IMR-90 (cell line): ENCODE results near the gene TANC2. TPM values are rescaled to one million over a fixed set of nuclear protein-coding genes. Genes with fewer than 3 reads are reported as not detected.

ENCODE experiments used
- ATAC-seq: fragments of 200-7000 bp; cut with Tn5 transposase; 2 replicates; pipeline ENCODE4 v1.9.1; 2020; ENCODE audit warnings: low read depth, mild to moderate bottlenecking, moderate library complexity
- BruUV-seq: library from RNA; stranded (reverse); fragments of 400-500 nt; replicated peaks from 2 replicates; lab custom pipeline; 2021; lab: Mats Ljungman, UMichigan
- CTCF ChIA-PET: fragments of 300-600 bp; formaldehyde crosslinking; extraction: SDS; loops from one replicate; lab custom pipeline; 2021; ENCODE audit warnings: antibody characterized with exemption; lab: Yijun Ruan, JAX
- POLR2A ChIA-PET: fragments of 300-600 bp; sonication (Branson Sonifier 250); formaldehyde crosslinking; loops from one replicate; lab custom pipeline; 2022; ENCODE audit warnings: antibody characterized with exemption; ENCODE audit not compliant: unreplicated experiment; lab: Charles Lee
- DNase-seq: peaks from one replicate; pipeline ENCODE4 v3.0.0; 2013
- H2AFZ ChIP-seq: replicated peaks from 2 replicates; pipeline ENCODE3; 2013; ENCODE audit warnings: low read length, mild to moderate bottlenecking; ENCODE audit not compliant: poor library complexity
- H2AK5ac ChIP-seq: 2 replicates; pipeline ENCODE4 v1.6.1; 2013; ENCODE audit warnings: low read depth, low read length, inconsistent platforms
- H2AK9ac ChIP-seq: replicated peaks from 2 replicates; pipeline ENCODE3; 2013; ENCODE audit warnings: mild to moderate bottlenecking, low read depth, low read length, moderate library complexity; ENCODE audit not compliant: poor library complexity
- H2BK120ac ChIP-seq: 2 replicates; pipeline ENCODE4 v1.6.1; 2013; ENCODE audit warnings: low read depth, low read length, inconsistent platforms
- H2BK15ac ChIP-seq: 3 replicates; pipeline ENCODE4 v1.6.1; 2013; ENCODE audit warnings: low read depth, low read length, inconsistent platforms
- H2BK20ac ChIP-seq: 2 replicates; pipeline ENCODE4 v1.6.1; 2013; ENCODE audit warnings: low read depth, mild to moderate bottlenecking, inconsistent platforms, low read length, moderate library complexity
- H2BK5ac ChIP-seq: 2 replicates; pipeline ENCODE4 v1.6.1; 2013; ENCODE audit warnings: mild to moderate bottlenecking, low read depth, low read length, inconsistent platforms; ENCODE audit not compliant: poor library complexity, severe bottlenecking
- H3K14ac ChIP-seq: replicated peaks from 2 replicates; pipeline ENCODE4 v1.6.1; 2013; ENCODE audit warnings: low read depth, low read length, inconsistent platforms
- H3K18ac ChIP-seq: 2 replicates; pipeline ENCODE4 v1.6.1; 2013; ENCODE audit warnings: low read depth, low read length, control low read depth
- H3K23ac ChIP-seq: 2 replicates; pipeline ENCODE4 v1.6.1; 2013; ENCODE audit warnings: low read depth, low read length, inconsistent platforms
- H3K27ac ChIP-seq: 2 replicates; pipeline ENCODE4 v1.5.1; 2013; ENCODE audit warnings: mild to moderate bottlenecking, control low read depth, low read length; ENCODE audit not compliant: insufficient read depth
- H3K27me3 ChIP-seq: 2 replicates; pipeline ENCODE4 v1.6.1; 2013; ENCODE audit warnings: low read length; ENCODE audit not compliant: control insufficient read depth, insufficient read depth
- H3K36me3 ChIP-seq: 2 replicates; pipeline ENCODE4 v1.6.1; 2013; ENCODE audit warnings: low read length, mixed read lengths; ENCODE audit not compliant: control insufficient read depth, insufficient read depth
- H3K4ac ChIP-seq: 2 replicates; pipeline ENCODE4 v1.6.1; 2013; ENCODE audit warnings: low read depth, low read length, inconsistent platforms
- H3K4me1 ChIP-seq: 2 replicates; pipeline ENCODE4 v1.6.1; 2013; ENCODE audit warnings: low read length, mixed read lengths; ENCODE audit not compliant: control insufficient read depth, insufficient read depth
- H3K4me2 ChIP-seq: 2 replicates; pipeline ENCODE4 v1.6.1; 2013; ENCODE audit warnings: low read depth, mild to moderate bottlenecking, control low read depth, low read length, moderate library complexity
- H3K4me3 ChIP-seq: 2 replicates; pipeline ENCODE4 v1.5.1; 2013; ENCODE audit warnings: low read depth, mild to moderate bottlenecking, control low read depth, low read length, moderate library complexity; ENCODE audit not compliant: insufficient read depth
- H3K56ac ChIP-seq: 2 replicates; pipeline ENCODE4 v1.6.1; 2013; ENCODE audit warnings: low read length, inconsistent platforms; ENCODE audit not compliant: insufficient read depth; ENCODE audit errors: extremely low read depth
- H3K79me1 ChIP-seq, 2 experiments: 2 replicates each; pipeline ENCODE4 v1.6.1; 2013; ENCODE audit warnings: low read length in 2 of 2, inconsistent platforms in 1 of 2, low read depth in 1 of 2
- H3K9ac ChIP-seq: 2 replicates; pipeline ENCODE4 v1.6.1; 2013; ENCODE audit warnings: low read depth, low read length, control low read depth
- H3K9me1 ChIP-seq: 2 replicates; pipeline ENCODE4 v1.6.1; 2013; ENCODE audit warnings: low read length, inconsistent platforms; ENCODE audit not compliant: insufficient read depth
- H3K9me3 ChIP-seq: 2 replicates; pipeline ENCODE4 v1.6.1; 2013; ENCODE audit warnings: low read length; ENCODE audit not compliant: control insufficient read depth, insufficient read depth
- H4K20me1 ChIP-seq: 2 replicates; pipeline ENCODE4 v1.6.1; 2013; ENCODE audit warnings: low read length, inconsistent platforms; ENCODE audit not compliant: insufficient read depth
- H4K5ac ChIP-seq: 2 replicates; pipeline ENCODE4 v1.6.1; 2013; ENCODE audit warnings: mild to moderate bottlenecking, low read depth, low read length, control low read depth
- H4K8ac ChIP-seq, 2 experiments: 2 replicates each; pipeline ENCODE4 v1.6.1; 2013; ENCODE audit warnings: low read depth in 2 of 2, low read length in 2 of 2, control low read depth in 1 of 2, inconsistent platforms in 1 of 2
- H4K91ac ChIP-seq: 2 replicates; pipeline ENCODE4 v1.6.1; 2013; ENCODE audit warnings: low read depth, low read length, inconsistent platforms; ENCODE audit not compliant: insufficient read depth
- CEBPB ChIP-seq: IDR thresholded peaks from 2 replicates; pipeline ENCODE4 v1.6.1; 2012; ENCODE audit warnings: low read depth, low read length, improper control_type of control experiment
- CHD1 ChIP-seq: IDR thresholded peaks from 2 replicates; pipeline ENCODE4 v1.6.1; 2012; ENCODE audit warnings: low read depth, low read length, improper control_type of control experiment
- MAFK ChIP-seq: IDR thresholded peaks from 2 replicates; pipeline ENCODE4 v1.6.1; 2012; ENCODE audit warnings: low read depth, low read length, improper control_type of control experiment
- RCOR1 ChIP-seq: IDR thresholded peaks from 2 replicates; pipeline ENCODE4 v1.6.1; 2012; ENCODE audit warnings: mild to moderate bottlenecking, low read length, improper control_type of control experiment; ENCODE audit not compliant: insufficient replicate concordance
- SMC3 ChIP-seq: fragments of 150-350 bp; IDR thresholded peaks from 2 replicates; pipeline ENCODE4 v1.6.1; 2016; ENCODE audit warnings: low read depth, mild to moderate bottlenecking, antibody characterized with exemption, low read length, moderate library complexity
- WGBS, 2 experiments: methylation state at CpG; one replicate each; pipeline versions ENCODE4 v1.1.5 to v1.1.7; 2013; ENCODE audit warnings: missing lambda C conversion rate in 2 of 2; ENCODE audit not compliant: insufficient read length in 1 of 2; ENCODE audit errors: extremely low coverage in 2 of 2; 5-methylcytosine and 5-hydroxymethylcytosine counted together
- dilution Hi-C: fragments of 300-500 bp; cut with HindIII; formaldehyde crosslinking; loops from one replicate; pipeline ENCODE4 v1.14.3; 2018; ENCODE audit warnings: low sequenced_read_pairs; ENCODE audit not compliant: unreplicated experiment
- in situ Hi-C: fragments of 300-500 bp; cut with MboI; formaldehyde crosslinking; loops from 3 replicates; pipeline ENCODE4 v1.14.3; 2019; ENCODE audit warnings: low sequenced_read_pairs, inconsistent platforms, mixed read lengths
- intact Hi-C: fragments of 100-400 bp; cut with micrococcal nuclease; formaldehyde crosslinking; loops from 2 replicates; pipeline ENCODE4 v1.10.0; 2022
- polyA plus RNA-seq, 3 experiments: library from polyadenylated mRNA; depleted of rRNA; stranded (reverse); fragments of >200 nt; gene quantifications; 2 replicates each; pipeline ENCODE4 v1.2.3, GENCODE V29; 2012; ENCODE audit warnings: low replicate concordance in 1 of 3
- total RNA-seq: library from RNA; depleted of rRNA; stranded (reverse); fragments of >200 nt; gene quantifications from 2 replicates; pipeline ENCODE4 v1.2.3, GENCODE V29; 2012

TANC2 gene
- total and polyA plus RNA-seq, 2 of the 4 experiments (the other 2 are of a cell fraction), result 20.6 to 41.4 TPM

- H4K5ac ChIP-seq, result no peak overlapping the region
- H3K36me3 ChIP-seq, result no peaks in the 10 kb centered on the region
- CTCF ChIA-PET, result no interaction called here
- no peak overlapping the region for H2BK20ac ChIP-seq
- no peak overlapping the region for H2AK5ac ChIP-seq
- POLR2A ChIA-PET, result no interaction called here
- no peak overlapping the region for H3K18ac ChIP-seq
- H3K79me1 ChIP-seq, result peaks cover 27 to 58% of the 10 kb centered on the region in 2 experiments
- dilution Hi-C loops (no loop called here), intact Hi-C loops (no loop called here), in situ Hi-C loops (no loop called here)
- H2BK120ac ChIP-seq, result no peak overlapping the region
- H2AK9ac ChIP-seq, result no peak overlapping the region
- no peak overlapping the region for H3K9ac ChIP-seq
- no peak overlapping the region for H3K4ac ChIP-seq
- 100% methylated on average over 1 of the region's 3 CpGs; no CpG with 5 or more reads in 1 of the 2 experiments for WGBS, 2 experiments
- no peak overlapping the region for H3K27ac ChIP-seq
- no peak overlapping the region for H3K4me3 ChIP-seq
- peaks cover 5% of the 10 kb centered on the region; the same call in 1 of the 2 replicates for H3K4me1 ChIP-seq
- no peak overlapping the region for H3K23ac ChIP-seq
- ATAC-seq, result no peak
- no peak overlapping the region for H3K4me2 ChIP-seq
- DNase-seq, result no peak
- H2BK5ac ChIP-seq, result no peak overlapping the region
- H4K8ac ChIP-seq, result no peak overlapping the region
- H2BK15ac ChIP-seq, result no peak overlapping the region
- TF ChIP-seq SMC3 (no peak), MAFK (no peak), CHD1 (no peak), CEBPB (no peak), RCOR1 (no peak)
- peaks cover 61% of the 10 kb centered on the region for H4K20me1 ChIP-seq
- no peaks in the 10 kb centered on the region for H3K27me3 ChIP-seq
- H3K56ac ChIP-seq, result no peak overlapping the region
- H3K14ac ChIP-seq, result no peak overlapping the region
- H4K91ac ChIP-seq, result no peak overlapping the region
- BruUV-seq, result no TSS peak
- H2AFZ ChIP-seq, result no peak overlapping the region
- H3K9me3 ChIP-seq, result peaks cover 4% of the 10 kb centered on the region
- peaks cover 6% of the 10 kb centered on the region for H3K9me1 ChIP-seq
Observed at GRCh38 chr17:62980842-62981241, 14.8 kb downstream of the TANC2 start.
